HG02610 (cell line): Measurements from ENCODE around the gene MYO3B.
A peak's percentile ranks its signal among the peaks of the same experiment; 100 is the strongest.
"Not testable (repeated sequence)": the region's sequence is repeated elsewhere in the genome, so short reads cannot be mapped to it uniquely, and the experiment has no call there.

Source experiments
- ATAC-seq: cut with Tn5 transposase; IDR thresholded peaks from one replicate; pipeline ENCODE4 v1.9.1; 2021; ENCODE audit warnings: mild to moderate bottlenecking, moderate library complexity; ENCODE audit not compliant: unreplicated experiment

The MYO3B gene

DNA sequence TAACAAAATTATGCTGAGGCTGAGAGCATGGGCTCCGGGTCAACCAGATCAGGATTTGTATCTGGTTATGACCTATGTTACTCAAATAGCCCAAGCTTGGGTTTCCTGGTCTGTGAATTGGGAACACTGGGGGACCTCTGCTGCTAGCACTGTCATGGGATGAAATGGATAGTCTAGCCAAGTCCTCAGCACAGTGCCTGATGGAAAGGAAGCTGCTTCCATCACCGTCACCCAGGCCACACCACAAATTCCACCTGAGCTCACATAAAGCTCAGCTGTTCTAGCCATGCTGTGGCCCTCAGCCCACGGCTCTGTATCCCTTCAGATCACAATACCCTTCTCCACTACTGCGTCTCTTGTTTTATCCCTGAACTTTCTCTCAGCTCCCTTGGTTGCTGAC is 357.6 kb downstream of the MYO3B start:
- ATAC-seq, result no peak

DNA sequence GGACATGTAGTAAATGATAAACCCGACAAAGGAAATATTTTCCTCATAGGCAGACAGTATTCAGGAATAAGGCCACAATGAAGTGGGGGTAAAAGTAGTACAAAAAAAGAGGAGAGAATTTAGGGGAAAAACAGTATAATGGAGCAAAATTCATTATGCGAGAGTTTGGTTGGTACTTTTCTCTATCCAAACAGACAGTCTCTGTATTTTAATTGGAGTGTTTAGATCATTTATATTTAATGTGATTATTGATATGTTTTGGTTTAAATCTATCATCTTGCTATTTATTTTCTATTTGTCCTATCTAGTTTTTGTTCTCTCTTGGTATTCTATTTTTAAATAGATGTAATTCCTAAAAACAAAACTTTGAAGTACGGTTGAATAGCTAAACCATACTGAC is 366.9 kb downstream of the MYO3B start:
- ATAC-seq, result no peak

DNA sequence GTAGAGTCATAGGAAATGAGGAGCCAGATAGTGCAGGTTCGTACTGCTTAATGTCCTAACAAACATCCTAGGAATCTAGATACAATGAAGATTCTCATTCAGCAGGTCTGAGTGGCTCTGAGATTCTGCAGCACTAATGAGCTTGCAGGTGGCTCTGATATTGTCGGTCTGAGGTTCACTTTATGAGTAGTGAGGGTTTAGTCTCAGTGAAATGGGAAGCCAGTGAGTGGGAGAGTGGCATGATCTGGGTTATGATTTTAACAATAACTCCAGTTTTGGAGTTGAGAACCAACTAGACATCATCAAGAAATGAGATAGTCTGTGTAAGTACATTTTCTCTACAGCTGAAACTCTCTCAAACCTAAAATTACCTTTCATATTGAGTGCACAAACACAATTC is 370.4 kb downstream of the MYO3B start:
- ATAC-seq, result peak; percentile 72

DNA sequence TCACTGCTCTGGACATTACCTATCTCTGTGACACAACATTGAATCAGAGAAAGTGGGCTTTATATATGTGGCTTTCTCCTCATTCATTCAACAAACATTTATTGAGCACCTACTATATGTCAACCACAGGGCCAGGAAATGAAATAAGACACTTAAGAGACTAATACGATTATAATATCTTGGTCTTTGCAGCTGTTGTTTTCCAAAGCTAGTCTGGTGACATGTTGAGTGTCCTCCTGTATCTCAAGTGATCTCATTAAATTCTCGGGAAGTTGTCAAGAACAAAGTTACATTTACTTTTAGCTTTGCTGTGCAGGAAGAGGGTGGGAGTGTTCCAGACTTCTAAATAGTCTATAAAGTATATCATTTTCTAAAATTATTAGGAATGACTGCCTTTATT is 372.6 kb downstream of the MYO3B start:
- ATAC-seq, result no peak

DNA sequence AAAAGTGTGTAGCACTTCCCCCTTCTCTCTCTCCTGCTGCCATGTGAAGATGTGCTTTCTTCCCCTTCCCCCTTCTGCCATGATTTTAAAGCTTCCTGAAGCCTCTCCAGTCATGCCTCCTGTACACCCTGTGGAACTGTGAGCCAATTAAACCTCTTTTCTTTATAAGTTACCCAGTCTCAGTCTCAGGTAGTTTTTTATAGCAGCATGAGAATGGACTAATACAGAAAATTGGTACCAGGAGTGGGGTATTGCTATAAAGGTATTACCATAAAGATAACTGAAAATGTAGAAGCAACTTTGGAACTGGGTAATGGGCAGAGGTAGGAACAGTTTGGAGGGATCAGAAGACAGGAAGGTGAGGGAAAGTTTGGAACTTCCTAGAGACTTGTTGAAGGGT is 374.0 kb downstream of the MYO3B start:
- not testable (repeated sequence) for ATAC-seq

DNA sequence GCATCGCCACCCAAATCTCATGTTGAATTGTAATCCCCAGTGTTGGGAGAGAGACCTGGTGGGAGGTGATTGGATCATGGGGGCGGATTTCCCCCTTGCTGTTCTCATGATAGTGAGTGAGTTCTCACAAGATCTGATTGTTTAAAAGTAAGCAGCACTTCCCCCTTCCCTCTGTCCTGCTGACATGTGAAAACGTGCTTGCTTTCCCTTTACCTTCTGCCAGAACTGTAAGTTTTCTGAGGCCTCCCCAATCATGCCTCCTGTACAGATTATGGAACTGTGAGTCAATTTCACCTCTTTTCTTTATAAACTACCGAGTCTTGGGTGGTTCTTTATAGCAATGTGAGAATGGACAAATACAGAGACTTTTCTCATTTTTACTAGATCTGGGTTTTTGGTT is 375.8 kb downstream of the MYO3B start:
- ATAC-seq, result peak; percentile 59

DNA sequence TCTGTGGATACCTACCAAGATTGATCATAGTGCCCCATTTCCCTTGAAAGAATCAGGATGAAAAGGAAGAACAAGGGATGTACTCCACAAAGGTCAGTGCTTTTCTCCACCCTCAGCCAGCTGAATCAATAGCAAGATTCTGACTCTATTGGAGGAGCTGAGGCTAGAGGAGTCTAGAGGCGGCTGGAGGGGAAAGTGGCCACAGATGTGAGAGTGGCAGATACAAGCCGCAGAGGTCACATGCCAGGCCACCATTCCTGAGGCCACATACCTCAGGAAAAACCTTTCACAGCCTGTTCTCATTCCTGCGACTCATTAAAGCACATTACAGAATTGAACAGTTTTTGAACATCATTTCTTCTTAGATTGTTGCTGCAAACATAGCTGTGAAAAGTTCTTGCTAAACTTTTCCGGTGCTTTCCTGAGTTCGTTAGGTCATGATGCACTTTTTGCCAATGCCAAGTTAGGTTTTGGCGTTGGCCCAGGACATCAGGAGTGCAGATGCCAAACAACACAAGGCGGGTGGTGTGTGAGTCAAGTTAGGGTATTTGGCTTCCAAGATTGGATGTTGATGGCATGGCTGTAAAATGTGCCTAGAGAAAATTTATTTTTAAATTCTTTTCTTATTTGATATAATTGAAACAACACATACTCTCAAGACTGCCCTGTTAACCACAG is 376.5 kb downstream of the MYO3B start:
- no peak for ATAC-seq

DNA sequence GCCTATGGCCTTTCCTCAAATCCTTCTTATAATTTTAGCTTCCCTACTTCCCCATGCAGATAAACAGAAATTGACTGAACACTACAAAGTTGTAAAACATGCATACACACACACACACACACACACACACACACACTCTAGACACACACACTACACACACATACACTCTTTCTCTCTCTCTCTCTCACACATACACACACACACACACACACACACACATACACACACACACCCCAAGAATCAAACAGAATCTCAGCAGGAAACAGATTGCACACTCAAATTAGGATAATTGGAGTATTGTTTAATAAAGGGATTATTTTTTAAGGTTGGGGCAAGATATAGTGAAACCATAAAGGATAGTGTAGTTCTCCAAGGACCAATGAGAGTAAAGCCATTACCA is 385.0 kb downstream of the MYO3B start:
- no peak for ATAC-seq

DNA sequence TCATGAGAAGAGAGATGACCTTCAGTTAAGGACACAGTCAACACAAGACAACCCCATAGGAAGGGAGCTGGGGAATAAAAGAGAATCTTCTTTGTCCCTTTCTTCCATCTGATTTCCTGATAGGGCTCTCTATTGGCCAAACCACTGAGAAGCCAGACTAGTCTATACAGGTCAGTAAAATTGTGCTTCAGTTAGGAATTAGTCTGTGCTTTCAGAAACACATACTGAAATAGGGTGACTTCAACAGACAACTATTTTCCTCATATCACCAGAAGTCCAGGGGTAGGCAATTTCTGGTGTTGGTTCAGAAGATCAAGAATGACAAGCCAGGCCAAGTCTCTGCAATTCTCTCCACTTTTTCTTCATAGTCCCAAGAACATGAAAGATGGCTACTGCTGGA is 385.5 kb downstream of the MYO3B start:
- ATAC-seq, result no peak

DNA sequence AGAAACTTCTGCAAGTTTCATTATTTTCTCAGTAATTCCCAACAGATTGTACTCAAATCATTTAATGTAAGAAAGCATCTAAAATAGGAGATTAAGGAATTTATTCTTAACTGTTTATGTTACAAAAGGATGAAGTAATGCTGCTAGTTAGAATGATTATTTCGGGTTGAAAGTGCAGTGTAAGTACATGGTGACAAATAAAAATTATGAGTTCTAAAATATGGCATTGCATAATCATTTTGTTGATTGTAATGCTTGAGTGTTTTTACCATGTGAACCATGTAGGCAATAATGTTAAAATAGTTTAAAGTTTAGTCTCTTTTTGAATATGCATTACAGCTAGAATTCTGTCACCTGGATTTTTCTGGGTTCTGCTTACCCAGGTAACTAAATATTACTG is 388.2 kb downstream of the MYO3B start:
- no peak for ATAC-seq

DNA sequence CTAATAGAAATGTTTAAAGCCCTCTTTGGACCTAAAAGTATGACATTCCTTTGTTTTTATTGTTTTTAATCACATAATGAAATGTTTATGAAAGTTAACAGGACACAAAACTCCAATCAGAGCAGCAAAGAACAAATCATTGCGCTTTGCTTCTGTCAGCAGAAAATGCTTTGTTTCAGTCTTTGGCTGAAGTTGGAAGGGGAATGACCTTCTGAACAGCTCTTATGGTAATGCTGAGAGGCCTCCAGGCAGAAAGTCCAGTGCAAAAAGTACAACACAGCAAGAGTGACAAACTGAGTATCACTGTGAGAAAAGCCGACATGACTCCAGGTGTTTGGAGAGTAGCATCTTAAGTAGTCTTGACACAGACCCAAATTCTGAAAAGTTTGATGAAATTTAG is 389.5 kb downstream of the MYO3B start:
- ATAC-seq, result no peak

DNA sequence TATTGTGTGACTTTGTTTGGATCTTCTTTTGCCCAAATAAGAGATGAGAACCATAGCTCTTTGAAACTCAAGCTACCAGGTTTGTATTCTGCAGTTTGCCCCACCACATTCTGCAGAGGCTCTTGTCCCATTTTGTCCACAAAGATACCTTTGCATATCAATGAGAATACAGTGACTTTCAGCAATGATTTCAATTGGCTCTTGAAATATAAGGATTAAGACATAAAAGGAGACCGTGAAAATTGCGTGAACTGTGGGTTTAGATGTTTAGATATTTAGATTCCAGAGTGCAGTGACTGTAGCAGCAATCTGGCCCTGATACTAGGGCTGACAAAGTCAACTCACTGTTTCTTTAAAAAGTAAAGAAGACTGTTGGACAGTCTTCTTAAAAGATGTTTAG is 390.6 kb downstream of the MYO3B start:
- ATAC-seq, result no peak

DNA sequence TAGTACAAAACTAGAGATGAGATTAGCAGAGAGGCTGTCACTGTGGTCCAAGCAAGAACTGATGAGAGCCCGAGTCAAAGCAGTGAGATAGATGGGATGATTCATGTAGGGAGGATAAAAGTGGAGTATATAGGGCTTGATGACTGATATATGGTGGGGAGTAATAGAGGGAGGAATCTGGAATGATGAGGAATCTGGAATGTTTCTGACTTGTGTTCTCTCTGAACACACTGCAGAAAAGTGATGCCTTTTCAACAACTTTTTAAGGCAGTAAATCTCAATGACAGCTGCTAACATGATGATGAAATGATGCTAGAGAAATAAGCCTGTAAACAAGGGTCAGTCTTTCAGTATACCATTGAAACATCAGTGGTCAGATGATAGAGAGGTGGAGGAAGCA is 393.7 kb downstream of the MYO3B start:
- no peak for ATAC-seq

DNA sequence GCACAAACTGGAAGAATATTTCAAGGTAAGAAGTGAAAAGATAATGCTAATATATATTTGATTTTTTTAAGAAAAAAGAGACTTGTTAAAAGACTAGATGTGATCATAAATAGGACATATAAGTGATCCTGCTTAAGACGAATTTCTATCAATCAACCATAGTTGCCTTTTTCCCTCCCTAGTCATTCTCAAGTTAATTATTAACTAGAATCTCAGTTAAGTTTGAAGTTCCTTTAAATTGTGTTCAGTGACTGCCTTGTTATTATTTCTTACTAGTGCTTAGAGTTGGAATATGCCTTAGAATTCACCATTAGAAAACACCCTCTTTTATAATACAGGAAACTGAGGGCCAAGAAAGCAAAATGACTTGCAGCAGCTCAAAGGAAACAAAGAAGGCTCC is 395.7 kb downstream of the MYO3B start:
- no peak for ATAC-seq

DNA sequence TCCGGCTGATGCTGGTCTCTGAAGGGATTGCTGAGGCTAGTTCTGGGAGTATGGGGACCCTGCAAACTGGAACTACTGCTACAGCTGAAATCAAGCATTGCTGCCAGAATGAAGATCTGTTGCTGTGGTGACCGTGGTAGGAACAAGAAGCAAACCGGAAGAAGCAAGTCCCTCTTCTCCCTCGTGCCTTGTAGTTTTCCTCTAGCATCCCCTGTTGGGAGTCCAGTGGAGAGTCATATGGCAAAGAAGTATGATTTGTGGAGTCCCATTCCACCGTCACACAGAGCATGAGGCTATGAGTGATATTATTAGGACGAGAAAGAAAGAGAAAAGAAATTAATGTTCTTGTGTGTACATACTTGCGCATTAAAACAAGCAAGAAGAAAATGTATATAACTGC is 398.3 kb downstream of the MYO3B start:
- ATAC-seq, result no peak

DNA sequence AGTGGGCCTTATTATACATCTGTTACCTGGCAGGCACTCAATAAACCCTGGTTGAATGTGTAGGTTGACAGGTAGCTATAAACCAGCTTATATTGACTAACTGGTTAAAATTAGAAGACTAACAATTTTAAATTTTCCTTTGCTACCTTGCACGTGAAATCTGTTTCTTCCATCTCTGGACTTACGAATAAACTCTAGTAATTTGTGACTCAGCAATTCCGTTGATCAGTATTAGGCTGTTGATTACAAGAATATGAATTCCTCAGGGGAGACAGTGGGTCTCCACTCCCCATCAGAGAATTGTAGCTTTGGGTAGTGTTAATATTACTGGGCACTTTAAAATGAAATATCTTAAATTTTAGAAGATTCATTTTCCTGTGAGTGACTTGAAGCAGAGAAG is 399.4 kb downstream of the MYO3B start:
- no peak for ATAC-seq

DNA sequence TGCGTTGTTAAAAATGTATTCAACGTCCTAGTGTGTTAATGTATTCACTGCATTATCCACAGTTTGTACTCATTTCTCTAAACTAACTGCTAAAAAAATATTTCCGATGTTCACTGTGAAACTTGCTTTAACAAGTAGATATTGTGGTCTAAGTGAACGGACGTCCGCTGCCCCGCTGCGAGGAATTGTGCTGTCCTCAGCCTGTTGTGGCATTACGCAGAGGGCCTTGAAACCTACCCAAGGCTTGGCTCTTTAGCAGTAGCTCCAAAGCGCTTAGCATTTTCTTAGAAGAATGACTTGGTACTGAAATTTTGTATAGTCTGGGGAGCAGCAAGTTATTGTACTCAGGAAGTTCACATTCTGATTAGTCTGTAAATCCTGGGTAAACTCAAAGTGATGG is 400.7 kb downstream of the MYO3B start:
- ATAC-seq, result no peak

DNA sequence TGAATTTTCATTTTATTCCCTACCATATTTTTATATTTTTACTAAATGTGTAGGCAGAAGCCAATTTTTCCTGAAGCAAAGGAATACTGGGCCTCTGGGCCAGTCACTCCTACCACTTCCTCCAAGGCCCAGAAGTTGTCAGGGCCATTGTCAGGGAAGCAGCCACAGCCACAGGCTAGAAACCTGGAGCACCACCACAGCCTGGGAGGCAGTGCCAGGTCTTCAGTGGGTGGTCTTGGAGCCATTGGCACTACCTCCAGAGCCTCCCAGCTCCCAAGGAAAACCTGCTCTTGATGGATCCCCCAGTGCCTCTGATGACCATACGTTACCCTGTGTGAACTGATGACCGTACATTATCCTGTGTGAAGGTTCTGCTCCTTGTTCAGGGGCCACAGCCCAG is 401.6 kb downstream of the MYO3B start:
- ATAC-seq, result no peak

DNA sequence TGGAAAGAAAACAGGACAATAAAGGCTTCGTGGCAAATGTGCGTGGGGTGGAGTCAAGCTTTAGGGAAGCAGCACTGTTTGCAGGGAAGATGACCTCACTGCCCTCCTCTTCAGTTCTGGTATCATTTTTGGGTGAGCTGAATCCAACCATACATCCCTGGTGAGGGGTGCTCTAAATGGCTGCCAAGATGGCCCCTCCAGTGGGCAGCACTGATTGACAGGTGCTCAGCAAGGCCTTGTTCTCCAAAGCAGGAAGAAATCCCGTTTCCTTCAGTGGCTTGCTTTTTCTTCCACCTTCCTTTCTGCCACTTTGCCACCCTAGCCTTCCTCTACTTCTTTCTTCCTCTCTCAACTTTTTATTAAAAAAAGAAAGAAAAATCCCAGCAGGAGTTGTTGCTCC is 404.4 kb downstream of the MYO3B start:
- ATAC-seq, result no peak

DNA sequence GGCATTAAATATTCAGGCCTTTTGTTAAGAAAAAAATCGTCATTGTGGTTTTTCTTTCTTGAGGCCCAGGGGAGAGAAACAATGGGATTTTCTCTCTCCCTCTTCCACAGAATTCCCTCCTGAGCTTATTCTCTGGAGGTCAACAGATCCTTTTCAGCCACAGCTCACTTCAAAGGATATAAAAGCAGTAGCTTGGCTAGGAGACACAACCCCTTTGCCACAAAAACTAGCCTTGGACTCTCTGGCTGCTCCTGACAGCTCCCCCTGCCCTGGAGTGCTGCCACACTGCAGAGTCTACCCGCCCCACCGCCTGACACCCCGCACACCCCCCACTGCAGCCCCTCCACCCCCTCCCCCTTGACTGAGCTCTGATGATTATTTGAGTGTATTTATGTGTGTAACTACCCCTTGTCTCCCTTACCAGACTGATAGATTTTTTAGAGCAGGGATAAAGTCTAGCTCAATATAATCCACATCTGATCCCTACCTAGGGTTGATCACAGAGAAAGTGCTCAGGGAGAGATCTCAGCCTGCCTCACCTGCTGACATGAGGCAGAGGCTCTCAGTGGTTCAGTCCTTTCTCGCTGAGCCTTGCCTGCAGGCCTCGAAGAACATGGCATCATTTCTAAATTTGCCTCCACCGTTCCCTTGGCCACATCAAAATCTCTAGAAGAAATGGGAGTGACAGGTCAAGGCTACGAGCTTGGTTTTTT is 405.0 kb downstream of the MYO3B start:
- ATAC-seq, result no peak

DNA sequence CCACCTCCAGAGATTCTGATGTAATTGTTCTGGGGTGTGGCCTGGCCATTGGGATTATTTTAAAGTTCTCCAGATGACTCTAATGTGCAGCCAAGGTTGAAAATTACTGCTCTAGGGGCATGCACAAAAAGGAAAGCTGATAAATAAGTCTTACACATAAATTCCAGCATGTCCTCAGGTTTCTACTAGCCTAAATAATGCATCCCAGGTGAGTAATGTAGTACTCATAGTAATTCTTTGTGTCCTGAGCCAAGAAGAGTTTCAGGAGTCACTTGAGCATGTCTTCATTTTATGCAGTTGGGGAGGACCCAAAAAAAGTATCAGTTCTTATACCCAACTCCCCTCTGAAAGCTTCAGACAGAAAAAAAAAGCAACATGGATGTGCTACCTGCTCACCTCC is 407.1 kb downstream of the MYO3B start:
- ATAC-seq, result no peak

DNA sequence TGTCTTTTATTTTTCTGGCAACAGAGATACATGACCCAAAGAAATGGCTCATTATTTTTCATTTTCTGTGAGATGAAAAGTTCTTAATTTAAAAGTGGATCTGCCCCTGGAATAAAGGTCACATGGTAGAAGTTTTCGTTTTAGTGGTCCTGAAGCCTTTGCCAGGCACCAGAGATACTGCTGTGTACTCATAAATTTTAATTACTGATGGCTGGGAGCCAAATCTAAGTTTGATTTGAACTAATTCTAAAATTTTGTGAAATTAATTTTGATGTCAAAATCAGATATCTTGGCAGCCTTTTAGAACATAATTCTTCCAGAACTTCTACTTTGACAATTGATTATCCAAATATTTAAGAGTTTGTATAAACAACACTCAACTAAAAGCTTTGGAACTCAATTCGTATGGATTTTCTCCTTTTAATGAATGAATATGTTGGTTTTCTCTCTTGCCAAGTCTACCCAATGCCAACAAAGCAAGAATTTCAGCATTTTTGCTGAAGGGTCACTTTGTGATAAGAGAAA is 408.7 kb downstream of the MYO3B start:
- no peak for ATAC-seq

DNA sequence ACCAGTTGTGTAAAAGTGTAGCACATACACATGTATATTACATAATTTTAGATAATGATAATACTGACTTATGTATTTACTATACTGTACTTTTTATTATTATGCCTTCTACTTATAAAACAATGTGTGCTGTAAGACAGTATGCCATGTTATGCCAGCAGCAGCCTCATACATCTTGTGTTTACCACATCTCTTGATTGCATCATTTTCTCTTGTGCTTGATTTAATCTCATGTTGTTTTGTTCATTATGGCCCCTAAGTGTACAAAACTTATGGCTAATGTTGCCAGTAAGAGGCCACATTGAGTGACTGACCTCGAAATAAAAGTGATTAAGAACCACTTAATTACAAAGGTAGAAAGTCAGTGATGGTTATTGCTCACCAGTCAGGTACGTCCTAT is 409.2 kb downstream of the MYO3B start:
- ATAC-seq, result no peak
